HepG2 (cell line): Measurements from ENCODE around the gene HEXIM1. TPM values are rescaled to one million over a fixed set of nuclear protein-coding genes. Genes with fewer than 3 reads are reported as not detected.

Source experiments
- AHDC1 ChIP-seq: sonication (generic); formaldehyde crosslinking; IDR thresholded peaks from 2 replicates; pipeline ENCODE4 v1.5.1; 2020; ENCODE audit warnings: mild to moderate bottlenecking, missing genetic modification reagents, borderline replicate concordance
- CTCF ChIP-seq: sonication (generic); formaldehyde crosslinking; IDR thresholded peaks from 2 replicates; pipeline ENCODE4 v1.5.0; 2020; ENCODE audit warnings: mild to moderate bottlenecking, missing genetic modification reagents, moderate library complexity
- FLYWCH1 ChIP-seq: sonication (generic); formaldehyde crosslinking; IDR thresholded peaks from 2 replicates; pipeline ENCODE4 v1.8.1; 2023; ENCODE audit warnings: mild to moderate bottlenecking, missing genetic modification reagents
- HNF4G ChIP-seq, 2 experiments: sonication (generic) in 1 of 2; formaldehyde crosslinking in 1 of 2; IDR thresholded peaks; 2 replicates each; pipeline versions ENCODE4 v1.4.0 to v1.6.1; 2011 to 2020; ENCODE audit warnings: borderline replicate concordance in 2 of 2, low read depth in 2 of 2, mild to moderate bottlenecking in 2 of 2, low read length in 1 of 2, missing genetic modification reagents in 1 of 2, moderate library complexity in 1 of 2
- SMC3 ChIP-seq: IDR thresholded peaks from 2 replicates; pipeline ENCODE4 v1.6.1; 2011; ENCODE audit warnings: low read length, improper control_type of control experiment
- ZNF331 ChIP-seq: sonication (generic); formaldehyde crosslinking; IDR thresholded peaks from 2 replicates; pipeline ENCODE4 v1.4.0; 2020; ENCODE audit warnings: missing genetic modification reagents
- ZNF552 ChIP-seq: sonication (generic); formaldehyde crosslinking; IDR thresholded peaks from 2 replicates; pipeline ENCODE4 v1.9.0; 2022; ENCODE audit warnings: missing genetic modification reagents, mild to moderate bottlenecking, borderline replicate concordance
- ZNF879 ChIP-seq: sonication (generic); formaldehyde crosslinking; IDR thresholded peaks from 2 replicates; pipeline ENCODE4 v1.8.1; 2023; ENCODE audit warnings: missing genetic modification reagents
- polyA plus RNA-seq, 8 experiments: library from polyadenylated mRNA; depleted of rRNA in 3 of 8; stranded (reverse) in 7 of 8; unstranded in 1 of 8; fragments of >200 nt; fragmentation: Illumina TruSeq in 4 of 8; extraction: Trizol in 4 of 8; gene quantifications; 2 replicates each; pipeline versions ENCODE4 v1.2.1 to v1.2.3, GENCODE V29; 2011 to 2016; ENCODE audit warnings: low read depth in 4 of 8, missing spikeins in 1 of 8, mixed read lengths in 1 of 8; ENCODE audit not compliant: insufficient read depth in 1 of 8
- total RNA-seq, 5 experiments: library from RNA; depleted of rRNA; stranded (reverse); fragments of >200 nt; fragmentation: Illumina TruSeq; extraction: Trizol; gene quantifications; 2 replicates each; pipeline ENCODE4 v1.2.3, GENCODE V29; 2016; ENCODE audit warnings: low read depth in 1 of 5
- TF ChIP-seq, protein P1 (sequence below): sonication (generic); formaldehyde crosslinking; IDR thresholded peaks from 2 replicates; pipeline ENCODE4 v1.5.1; 2020; ENCODE audit warnings: mild to moderate bottlenecking, missing genetic modification reagents
- TF ChIP-seq, protein P2 (sequence below): sonication (generic); formaldehyde crosslinking; IDR thresholded peaks from 2 replicates; pipeline ENCODE4 v1.5.1; 2020; ENCODE audit warnings: missing genetic modification reagents, mild to moderate bottlenecking, borderline replicate concordance
- TF ChIP-seq, protein P3 (sequence below): sonication (generic); formaldehyde crosslinking; IDR thresholded peaks from 2 replicates; pipeline ENCODE4 v1.4.0; 2020; ENCODE audit warnings: missing genetic modification reagents, borderline replicate concordance

HEXIM1 gene
- total and polyA plus RNA-seq, 2 of the 13 experiments (the other 11 are each of a cell fraction or from before 2014, with no cell fraction given), result 10.5 to 16.6 TPM

GRCh38 chr17:45162025-45162687 is 13.9 kb downstream of the HEXIM1 start (continued):
- TF ChIP-seq, protein P1, sequence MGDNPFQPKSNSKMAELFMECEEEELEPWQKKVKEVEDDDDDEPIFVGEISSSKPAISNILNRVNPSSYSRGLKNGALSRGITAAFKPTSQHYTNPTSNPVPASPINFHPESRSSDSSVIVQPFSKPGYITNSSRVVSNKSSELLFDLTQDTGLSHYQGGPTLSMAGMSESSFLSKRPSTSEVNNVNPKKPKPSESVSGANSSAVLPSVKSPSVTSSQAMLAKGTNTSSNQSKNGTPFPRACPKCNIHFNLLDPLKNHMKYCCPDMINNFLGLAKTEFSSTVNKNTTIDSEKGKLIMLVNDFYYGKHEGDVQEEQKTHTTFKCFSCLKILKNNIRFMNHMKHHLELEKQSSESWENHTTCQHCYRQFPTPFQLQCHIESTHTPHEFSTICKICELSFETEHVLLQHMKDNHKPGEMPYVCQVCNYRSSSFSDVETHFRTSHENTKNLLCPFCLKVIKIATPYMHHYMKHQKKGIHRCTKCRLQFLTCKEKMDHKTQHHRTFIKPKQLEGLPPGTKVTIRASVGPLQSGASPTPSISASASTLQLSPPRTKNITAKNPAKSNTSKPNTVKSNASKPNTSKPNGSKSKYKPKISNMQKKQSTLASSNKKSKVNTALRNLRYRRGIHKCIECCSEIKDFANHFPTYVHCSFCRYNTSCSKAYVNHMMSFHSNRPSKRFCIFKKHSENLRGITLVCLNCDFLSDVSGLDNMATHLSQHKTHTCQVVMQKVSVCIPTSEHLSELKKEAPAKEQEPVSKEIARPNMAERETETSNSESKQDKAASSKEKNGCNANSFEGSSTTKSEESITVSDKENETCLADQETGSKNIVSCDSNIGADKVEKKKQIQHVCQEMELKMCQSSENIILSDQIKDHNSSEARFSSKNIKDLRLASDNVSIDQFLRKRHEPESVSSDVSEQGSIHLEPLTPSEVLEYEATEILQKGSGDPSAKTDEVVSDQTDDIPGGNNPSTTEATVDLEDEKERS (CRISPR knock-in tag), result 0 out of 2 replicates have a peak, but pooled peaks have one; percentile 9
- TF ChIP-seq FLYWCH1 (CRISPR knock-in tag) (no peak), ZNF552 (peak; percentile 76; the same call in 1 of the 2 replicates), CTCF (CRISPR knock-in tag) (no peak), SMC3 (no peak), HNF4G (IDR thresholded peaks at IDR 0.05; ENCODE audit: borderline replicate concordance, low read depth, low read length) (no peak), HNF4G (CRISPR knock-in tag; IDR thresholded peaks at IDR 0.05; ENCODE audit: borderline replicate concordance, low read depth) (no peak), AHDC1 (CRISPR knock-in tag) (0 out of 2 replicates have a peak, but pooled peaks have one; percentile 42), ZNF879 (CRISPR knock-in tag) (no peak), ZNF331 (CRISPR knock-in tag) (no peak; the same call in 1 of the 2 replicates)
- TF ChIP-seq, protein P2, sequence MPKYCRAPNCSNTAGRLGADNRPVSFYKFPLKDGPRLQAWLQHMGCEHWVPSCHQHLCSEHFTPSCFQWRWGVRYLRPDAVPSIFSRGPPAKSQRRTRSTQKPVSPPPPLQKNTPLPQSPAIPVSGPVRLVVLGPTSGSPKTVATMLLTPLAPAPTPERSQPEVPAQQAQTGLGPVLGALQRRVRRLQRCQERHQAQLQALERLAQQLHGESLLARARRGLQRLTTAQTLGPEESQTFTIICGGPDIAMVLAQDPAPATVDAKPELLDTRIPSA, result no peak
- TF ChIP-seq, protein P3, sequence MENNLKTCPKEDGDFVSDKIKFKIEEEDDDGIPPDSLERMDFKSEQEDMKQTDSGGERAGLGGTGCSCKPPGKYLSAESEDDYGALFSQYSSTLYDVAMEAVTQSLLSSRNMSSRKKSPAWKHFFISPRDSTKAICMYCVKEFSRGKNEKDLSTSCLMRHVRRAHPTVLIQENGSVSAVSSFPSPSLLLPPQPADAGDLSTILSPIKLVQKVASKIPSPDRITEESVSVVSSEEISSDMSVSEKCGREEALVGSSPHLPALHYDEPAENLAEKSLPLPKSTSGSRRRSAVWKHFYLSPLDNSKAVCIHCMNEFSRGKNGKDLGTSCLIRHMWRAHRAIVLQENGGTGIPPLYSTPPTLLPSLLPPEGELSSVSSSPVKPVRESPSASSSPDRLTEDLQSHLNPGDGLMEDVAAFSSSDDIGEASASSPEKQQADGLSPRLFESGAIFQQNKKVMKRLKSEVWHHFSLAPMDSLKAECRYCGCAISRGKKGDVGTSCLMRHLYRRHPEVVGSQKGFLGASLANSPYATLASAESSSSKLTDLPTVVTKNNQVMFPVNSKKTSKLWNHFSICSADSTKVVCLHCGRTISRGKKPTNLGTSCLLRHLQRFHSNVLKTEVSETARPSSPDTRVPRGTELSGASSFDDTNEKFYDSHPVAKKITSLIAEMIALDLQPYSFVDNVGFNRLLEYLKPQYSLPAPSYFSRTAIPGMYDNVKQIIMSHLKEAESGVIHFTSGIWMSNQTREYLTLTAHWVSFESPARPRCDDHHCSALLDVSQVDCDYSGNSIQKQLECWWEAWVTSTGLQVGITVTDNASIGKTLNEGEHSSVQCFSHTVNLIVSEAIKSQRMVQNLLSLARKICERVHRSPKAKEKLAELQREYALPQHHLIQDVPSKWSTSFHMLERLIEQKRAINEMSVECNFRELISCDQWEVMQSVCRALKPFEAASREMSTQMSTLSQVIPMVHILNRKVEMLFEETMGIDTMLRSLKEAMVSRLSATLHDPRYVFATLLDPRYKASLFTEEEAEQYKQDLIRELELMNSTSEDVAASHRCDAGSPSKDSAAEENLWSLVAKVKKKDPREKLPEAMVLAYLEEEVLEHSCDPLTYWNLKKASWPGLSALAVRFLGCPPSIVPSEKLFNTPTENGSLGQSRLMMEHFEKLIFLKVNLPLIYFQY (CRISPR knock-in tag), result no peak
